ENCODE results near the gene KRT75. TPM values are rescaled to one million over a fixed set of nuclear protein-coding genes. Genes with fewer than 3 reads are reported as not detected.

KRT75 gene
- total RNA-seq, 3 donors from 2014 or later (not counting 1 experiment from before 2014, with no cell fraction given), result not detected

DNA sequence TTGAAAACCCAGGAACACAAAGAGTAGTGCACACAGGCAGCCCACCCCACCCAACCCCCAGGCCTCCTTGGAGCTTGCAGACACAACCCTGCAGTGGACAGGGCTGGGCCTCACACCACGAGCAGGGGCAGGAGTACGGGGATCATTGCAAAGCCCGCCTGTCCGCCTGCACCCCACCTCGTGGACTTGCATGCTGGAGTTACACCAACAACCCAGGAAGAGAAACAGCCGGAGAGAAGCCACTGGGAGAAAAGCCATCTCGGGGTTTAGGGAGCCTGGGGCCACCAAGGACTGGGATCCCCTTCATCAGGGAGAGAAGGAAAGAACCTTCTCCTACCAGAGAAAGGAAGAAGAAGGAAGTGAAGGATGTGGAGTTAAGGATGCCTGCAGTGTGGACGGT is 56.9 kb downstream of the KRT75 start:
- intact Hi-C loops (cut with micrococcal nuclease), result no loop called here
- 84% methylated on average over 7 of the region's 8 CpGs for WGBS (ENCODE audit: insufficient coverage)
- Histone ChIP-seq H3K9me3 (ENCODE audit: control insufficient read depth, insufficient read depth, low read length) (no peaks in the 10 kb centered on the region), H3K27ac (ENCODE audit: low read length) (no peak overlapping the region), H3K4me1 (ENCODE audit: control insufficient read depth, insufficient read depth, low read length) (peaks cover under 1% of the 10 kb centered on the region), H3K36me3 (ENCODE audit: control insufficient read depth, insufficient read depth, low read length) (no peaks in the 10 kb centered on the region), H3K4me3 (ENCODE audit: low read length) (no peak overlapping the region), H3K27me3 (ENCODE audit: control insufficient read depth, insufficient read depth, low read length) (peaks cover 3% of the 10 kb centered on the region)
- no peaks in the 10 kb centered on the region for H3K9me3 Mint-ChIP-seq
- H3K36me3 Mint-ChIP-seq, result no peaks in the 10 kb centered on the region
- peaks cover 0 to 5% of the 10 kb centered on the region in 2 donors for H3K4me1 Mint-ChIP-seq
- ATAC-seq, result no peak
- H3K4me3 Mint-ChIP-seq, result no peak overlapping the region
- TF ChIP-seq, protein P1, sequence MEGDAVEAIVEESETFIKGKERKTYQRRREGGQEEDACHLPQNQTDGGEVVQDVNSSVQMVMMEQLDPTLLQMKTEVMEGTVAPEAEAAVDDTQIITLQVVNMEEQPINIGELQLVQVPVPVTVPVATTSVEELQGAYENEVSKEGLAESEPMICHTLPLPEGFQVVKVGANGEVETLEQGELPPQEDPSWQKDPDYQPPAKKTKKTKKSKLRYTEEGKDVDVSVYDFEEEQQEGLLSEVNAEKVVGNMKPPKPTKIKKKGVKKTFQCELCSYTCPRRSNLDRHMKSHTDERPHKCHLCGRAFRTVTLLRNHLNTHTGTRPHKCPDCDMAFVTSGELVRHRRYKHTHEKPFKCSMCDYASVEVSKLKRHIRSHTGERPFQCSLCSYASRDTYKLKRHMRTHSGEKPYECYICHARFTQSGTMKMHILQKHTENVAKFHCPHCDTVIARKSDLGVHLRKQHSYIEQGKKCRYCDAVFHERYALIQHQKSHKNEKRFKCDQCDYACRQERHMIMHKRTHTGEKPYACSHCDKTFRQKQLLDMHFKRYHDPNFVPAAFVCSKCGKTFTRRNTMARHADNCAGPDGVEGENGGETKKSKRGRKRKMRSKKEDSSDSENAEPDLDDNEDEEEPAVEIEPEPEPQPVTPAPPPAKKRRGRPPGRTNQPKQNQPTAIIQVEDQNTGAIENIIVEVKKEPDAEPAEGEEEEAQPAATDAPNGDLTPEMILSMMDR (IDR thresholded peaks at IDR 0.05), result no peak
- no peak overlapping the region for H3K27ac Mint-ChIP-seq
- H3K27me3 Mint-ChIP-seq (ENCODE audit: low read depth in 2 of 2), result peaks cover 32 to 38% of the 10 kb centered on the region in 2 donors
- no peak for DNase-seq

Other genes starting within 250 kb of the KRT75 start
- gene KRT80, start 242.4 kb downstream of the KRT75 start, total RNA-seq, result not detected
- gene KRT7, start 201.1 kb downstream of the KRT75 start, total RNA-seq, result under 1 TPM in 1 of 3 donors, not detected in 2; 0.54 TPM
- 1 to 10 TPM; 2.0 to 3.6 (median 2.7) TPM for gene KRT86, start 159.7 kb downstream of the KRT75 start, total RNA-seq
- 1 to 10 TPM in 2 of 3 donors, under 1 TPM in 1; 0.28 to 1.4 (median 1.3) TPM for gene KRT81, start 142.8 kb downstream of the KRT75 start, total RNA-seq
- gene KRT83, start 113.0 kb downstream of the KRT75 start, total RNA-seq, result not detected
- gene KRT85, start 66.9 kb downstream of the KRT75 start, total RNA-seq, result not detected
- not detected for gene KRT84, start 48.7 kb downstream of the KRT75 start, total RNA-seq
- not detected for gene KRT82, start 28.0 kb downstream of the KRT75 start, total RNA-seq
- not detected for gene KRT6B, start 17.8 kb upstream of the KRT75 start, total RNA-seq
- not detected for gene KRT6C, start 39.4 kb upstream of the KRT75 start, total RNA-seq
- not detected for gene KRT6A, start 58.9 kb upstream of the KRT75 start, total RNA-seq
- under 1 TPM in 2 of 3 donors, not detected in 1; 0.40 to 0.70 TPM for gene KRT5, start 86.0 kb upstream of the KRT75 start, total RNA-seq
- not detected for gene KRT71, start 118.8 kb upstream of the KRT75 start, total RNA-seq
- 1 to 10 TPM in 1 of 3 donors, under 1 TPM in 2; 0.38 to 1.2 (median 0.38) TPM for gene KRT74, start 139.5 kb upstream of the KRT75 start, total RNA-seq
- gene KRT72, start 167.1 kb upstream of the KRT75 start, total RNA-seq, result 100 to 1,000 TPM in 1 of 3 donors, 10 to 100 TPM in 2; 21.9 to 136 (median 38.0) TPM
- 10 to 100 TPM; 12.4 to 92.9 (median 23.3) TPM for gene KRT73, start 184.2 kb upstream of the KRT75 start, total RNA-seq
- 1 to 10 TPM in 1 of 3 donors, under 1 TPM in 2; 0.63 to 1.4 (median 0.66) TPM for gene KRT2, start 217.8 kb upstream of the KRT75 start, total RNA-seq
- 1 to 10 TPM in 1 of 3 donors, under 1 TPM in 1, not detected in 1; 0.27 to 1.8 TPM for gene KRT1, start 246.0 kb upstream of the KRT75 start, total RNA-seq

Data from natural killer cell (primary cell).